ENCODE data around the gene MBD4. TPM values are rescaled to one million over a fixed set of nuclear protein-coding genes. Genes with fewer than 3 reads are reported as not detected.
"Not testable (repeated sequence)": the region's sequence is repeated elsewhere in the genome, so short reads cannot be mapped to it uniquely, and the experiment has no call there.

The MBD4 gene
- total RNA-seq: 10 to 100 TPM; 20.6 to 34.0 TPM

DNA sequence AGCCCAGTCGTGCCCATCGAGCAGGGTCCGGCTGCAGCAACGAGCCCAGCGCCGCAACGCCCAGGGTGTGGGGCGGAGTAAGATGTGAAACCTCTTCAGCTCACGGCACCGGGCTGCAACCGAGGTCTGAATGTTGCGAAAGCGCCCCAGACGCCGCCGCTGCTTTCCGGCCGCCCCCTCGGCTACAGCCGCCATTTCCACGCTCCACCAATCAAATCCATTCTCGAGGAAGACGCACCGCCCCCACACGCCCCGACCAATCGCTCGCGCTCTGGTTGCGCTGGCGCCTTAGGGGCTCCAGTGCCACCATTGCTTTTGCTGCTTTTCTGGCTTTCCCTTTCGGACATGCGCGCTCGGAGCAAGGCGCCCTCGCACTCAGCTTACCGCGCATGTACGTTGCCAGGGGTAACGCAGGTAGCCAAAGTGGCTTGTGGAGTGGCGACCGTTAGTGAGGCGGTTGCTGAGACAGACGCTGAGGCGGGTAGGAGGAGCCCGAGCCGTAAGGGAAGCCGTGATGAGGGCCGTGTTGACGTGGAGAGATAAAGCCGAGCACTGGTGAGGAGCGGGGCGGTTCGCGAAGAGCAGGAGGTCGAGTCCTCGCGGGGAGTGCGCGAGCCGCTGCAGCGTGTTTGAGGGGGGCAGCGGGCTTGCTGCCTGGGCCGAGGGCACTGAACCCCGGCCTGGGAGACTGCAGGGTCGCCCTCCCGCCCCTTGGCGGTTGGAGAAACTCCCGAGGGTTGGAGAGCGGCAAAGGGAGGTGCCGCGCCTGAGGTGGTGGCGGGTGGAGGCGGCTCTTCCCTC is at the start of gene MBD4, which contains the start of gene IFT122:
Gene MBD4, minus strand, starts transcription at position 132 of the 801 bp plus-strand sequence. Its CDS starts 115 bp downstream, at position 17.
Gene IFT122, plus strand, starts transcription at position 408 of the 801 bp plus-strand sequence. Its CDS starts 107 bp downstream, at position 515.
- Histone ChIP-seq H3K9me3 (no peaks in the 10 kb centered on the region), H3K36me3 (no peaks in the 10 kb centered on the region), H3K27me3 (replicated peaks; ENCODE audit: insufficient read depth) (no peaks in the 10 kb centered on the region), H3K4me3 (peak within 1 kb of the TSS; percentile 58 to 68), H3K4me1 (replicated peaks) (peaks cover 14% of the 10 kb centered on the region), H3K27ac (peak within 1 kb of the TSS; percentile 81 to 84)
- DNase-seq (ENCODE audit: low spot score): peak; percentile 95
- TF ChIP-seq POLR2A (IDR thresholded peaks at IDR 0.05): peak; percentile 68
- TF ChIP-seq, protein P1, sequence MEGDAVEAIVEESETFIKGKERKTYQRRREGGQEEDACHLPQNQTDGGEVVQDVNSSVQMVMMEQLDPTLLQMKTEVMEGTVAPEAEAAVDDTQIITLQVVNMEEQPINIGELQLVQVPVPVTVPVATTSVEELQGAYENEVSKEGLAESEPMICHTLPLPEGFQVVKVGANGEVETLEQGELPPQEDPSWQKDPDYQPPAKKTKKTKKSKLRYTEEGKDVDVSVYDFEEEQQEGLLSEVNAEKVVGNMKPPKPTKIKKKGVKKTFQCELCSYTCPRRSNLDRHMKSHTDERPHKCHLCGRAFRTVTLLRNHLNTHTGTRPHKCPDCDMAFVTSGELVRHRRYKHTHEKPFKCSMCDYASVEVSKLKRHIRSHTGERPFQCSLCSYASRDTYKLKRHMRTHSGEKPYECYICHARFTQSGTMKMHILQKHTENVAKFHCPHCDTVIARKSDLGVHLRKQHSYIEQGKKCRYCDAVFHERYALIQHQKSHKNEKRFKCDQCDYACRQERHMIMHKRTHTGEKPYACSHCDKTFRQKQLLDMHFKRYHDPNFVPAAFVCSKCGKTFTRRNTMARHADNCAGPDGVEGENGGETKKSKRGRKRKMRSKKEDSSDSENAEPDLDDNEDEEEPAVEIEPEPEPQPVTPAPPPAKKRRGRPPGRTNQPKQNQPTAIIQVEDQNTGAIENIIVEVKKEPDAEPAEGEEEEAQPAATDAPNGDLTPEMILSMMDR (IDR thresholded peaks at IDR 0.05): peak in 1 of 4 experiments; percentile 34
- TF ChIP-seq POLR2AphosphoS5 (IDR thresholded peaks at IDR 0.05): peak; percentile 97
- intact Hi-C loops (cut with DNase I): no loop called here
- WGBS: under 1% methylated on average over 67 of the region's 75 CpGs

DNA sequence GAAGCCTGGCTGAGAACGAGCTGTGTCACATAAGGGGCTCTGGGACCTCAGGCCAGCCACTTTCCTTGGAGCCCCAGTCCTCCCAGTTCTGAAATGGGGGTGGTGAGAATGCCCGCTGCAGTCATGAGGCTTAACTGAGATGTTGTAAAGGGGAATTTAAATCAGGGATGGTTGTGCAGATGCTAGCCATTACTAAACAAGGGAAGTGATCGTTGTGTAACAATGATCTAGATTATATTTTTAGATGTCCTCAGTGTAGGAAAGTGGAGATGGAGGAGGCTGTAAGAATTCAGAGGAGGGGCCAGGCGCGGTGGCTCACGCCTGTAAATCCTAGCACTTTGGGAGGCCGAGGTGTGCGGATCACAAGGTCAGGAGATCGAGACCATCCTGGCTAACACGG is 49.5 kb upstream of the MBD4 start:
- H3K27ac ChIP-seq; H3K9me3 ChIP-seq; H3K4me1 ChIP-seq (replicated peaks); DNase-seq (ENCODE audit: low spot score); H3K27me3 ChIP-seq (replicated peaks; ENCODE audit: insufficient read depth); H3K4me3 ChIP-seq; H3K36me3 ChIP-seq: not testable (repeated sequence)
- WGBS: 92% methylated on average over 10 of the region's 10 CpGs
- intact Hi-C loops (cut with DNase I): loop anchor here (10.0 kb wide), 1 partner anchor 106 kb away; no protein-coding TSS in a partner anchor

DNA sequence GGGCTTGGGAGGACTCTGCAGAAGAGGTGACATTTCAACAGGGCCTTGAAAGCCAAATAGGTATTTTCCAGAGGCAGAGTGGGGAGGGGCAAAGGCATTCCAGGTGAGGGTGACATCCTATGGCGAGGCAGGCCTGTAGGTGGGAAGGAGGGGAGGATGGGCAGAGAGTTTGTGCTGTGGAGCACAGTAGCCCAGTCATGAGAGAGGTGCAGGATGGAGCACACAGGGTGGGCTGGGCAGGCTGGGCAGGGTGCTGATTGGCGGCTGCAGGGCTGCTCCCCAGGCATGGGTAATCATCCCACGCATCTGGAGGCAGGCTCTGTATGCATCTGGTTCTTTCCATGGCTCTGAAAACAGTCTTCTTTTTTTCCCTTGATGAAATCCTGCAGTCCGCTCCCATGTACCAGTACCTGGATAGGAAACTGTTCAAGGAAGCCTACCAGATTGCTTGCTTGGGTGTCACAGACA is 48.2 kb upstream of the MBD4 start:
- 98% methylated on average over 4 of the region's 4 CpGs for WGBS
- intact Hi-C loops (cut with DNase I): loop anchor here (10.0 kb wide), 1 partner anchor 107 kb away; no protein-coding TSS in a partner anchor

DNA sequence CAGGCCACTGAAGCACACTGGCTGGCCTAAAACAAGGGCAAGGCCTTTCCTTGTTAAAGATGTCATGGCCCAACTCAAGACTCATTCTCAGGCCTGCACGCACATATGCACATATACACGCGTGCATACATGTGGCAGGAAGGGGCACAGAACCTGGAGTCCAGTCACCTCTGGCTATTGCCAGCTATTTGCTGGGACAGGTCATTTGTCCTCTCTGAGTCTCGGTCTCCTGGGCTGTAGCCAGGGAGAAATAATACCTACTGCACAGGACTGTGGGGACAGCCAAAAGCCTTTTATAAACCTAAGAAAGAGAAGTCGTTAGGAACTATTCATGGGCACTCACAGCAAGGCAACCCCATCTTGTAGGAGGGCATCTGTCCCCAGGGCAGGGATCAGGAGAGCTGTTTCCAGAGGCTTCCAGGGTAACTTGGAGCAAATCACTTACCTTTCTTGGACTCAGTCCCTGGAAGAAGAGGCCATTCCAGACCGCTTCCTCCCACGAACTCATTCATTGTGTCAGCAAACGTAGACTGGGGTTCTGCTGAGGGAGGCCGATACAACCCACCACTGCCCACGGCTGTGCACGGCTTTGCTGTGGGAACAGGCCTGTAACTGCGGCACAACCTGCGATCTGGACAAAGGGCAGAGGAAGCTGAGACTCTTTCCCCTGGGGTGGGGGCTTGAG is 47.6 kb upstream of the MBD4 start:
- H3K27ac ChIP-seq: peak overlapping the region in 1 of 2 donors; percentile 10
- no peak overlapping the region for H3K4me3 ChIP-seq
- no peaks in the 10 kb centered on the region for H3K9me3 ChIP-seq
- H3K27me3 ChIP-seq (replicated peaks; ENCODE audit: insufficient read depth): no peaks in the 10 kb centered on the region
- WGBS: 87% methylated on average over 13 of the region's 13 CpGs
- TF ChIP-seq, protein P1 (IDR thresholded peaks at IDR 0.05): no peak
- TF ChIP-seq POLR2AphosphoS5 (IDR thresholded peaks at IDR 0.05) (no peak), POLR2A (IDR thresholded peaks at IDR 0.05) (no peak)
- H3K36me3 ChIP-seq: no peaks in the 10 kb centered on the region
- intact Hi-C loops (cut with DNase I): loop anchor here (10.0 kb wide), 1 partner anchor 107 kb away; no protein-coding TSS in a partner anchor
- H3K4me1 ChIP-seq (replicated peaks): no peaks in the 10 kb centered on the region
- no peak for DNase-seq (ENCODE audit: low spot score)

More for the DNA sequence above, 48.2 kb upstream of the MBD4 start:
- H3K27me3 ChIP-seq (replicated peaks; ENCODE audit: insufficient read depth); DNase-seq (ENCODE audit: low spot score); H3K27ac ChIP-seq; H3K9me3 ChIP-seq; H3K4me3 ChIP-seq; H3K36me3 ChIP-seq; H3K4me1 ChIP-seq (replicated peaks): not testable (repeated sequence)

DNA sequence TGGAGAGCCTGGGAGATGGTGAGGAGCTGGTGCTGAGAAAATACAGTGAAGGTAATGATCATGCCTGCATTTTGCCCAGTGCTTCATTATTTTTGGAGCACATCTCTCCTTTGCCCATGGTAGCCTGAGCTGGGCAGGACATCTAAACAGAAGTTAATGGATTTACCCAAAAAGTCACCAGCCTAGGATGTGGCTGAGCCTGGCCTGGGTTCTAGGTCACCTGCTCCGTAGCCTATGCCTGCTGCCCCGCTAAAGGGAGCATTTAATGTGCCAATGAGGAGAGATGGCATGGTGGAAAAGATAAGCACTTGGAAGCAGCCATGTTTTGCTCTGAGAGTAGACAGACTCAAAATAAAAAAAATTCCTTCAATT is 46.9 kb upstream of the MBD4 start:
- TF ChIP-seq POLR2AphosphoS5 (IDR thresholded peaks at IDR 0.05): no peak
- TF ChIP-seq POLR2A (IDR thresholded peaks at IDR 0.05): no peak
- TF ChIP-seq, protein P1 (IDR thresholded peaks at IDR 0.05): no peak
- intact Hi-C loops (cut with DNase I): loop anchor here (10.0 kb wide), 1 partner anchor 108 kb away; no protein-coding TSS in a partner anchor
- no peaks in the 10 kb centered on the region for H3K9me3 ChIP-seq
- H3K27me3 ChIP-seq (replicated peaks; ENCODE audit: insufficient read depth): no peaks in the 10 kb centered on the region
- 89% methylated on average over 2 of the region's 2 CpGs for WGBS
- peak overlapping the region in 1 of 2 donors; percentile 10 for H3K27ac ChIP-seq
- H3K36me3 ChIP-seq: no peaks in the 10 kb centered on the region
- no peak for DNase-seq (ENCODE audit: low spot score)
- H3K4me1 ChIP-seq (replicated peaks): no peaks in the 10 kb centered on the region
- no peak overlapping the region for H3K4me3 ChIP-seq

Data from prostate gland (tissue), 2 donors.